Glomerular visceral epithelial cell (primary cell): ENCODE measurements around the gene STIP1.
A peak's percentile ranks its signal among the peaks of the same experiment; 100 is the strongest.

Experiments used
- DNase-seq: peaks from one replicate; pipeline ENCODE4 v3.0.0-alpha.2; 2016; ENCODE audit errors: extremely low spot score

STIP1 gene

DNA sequence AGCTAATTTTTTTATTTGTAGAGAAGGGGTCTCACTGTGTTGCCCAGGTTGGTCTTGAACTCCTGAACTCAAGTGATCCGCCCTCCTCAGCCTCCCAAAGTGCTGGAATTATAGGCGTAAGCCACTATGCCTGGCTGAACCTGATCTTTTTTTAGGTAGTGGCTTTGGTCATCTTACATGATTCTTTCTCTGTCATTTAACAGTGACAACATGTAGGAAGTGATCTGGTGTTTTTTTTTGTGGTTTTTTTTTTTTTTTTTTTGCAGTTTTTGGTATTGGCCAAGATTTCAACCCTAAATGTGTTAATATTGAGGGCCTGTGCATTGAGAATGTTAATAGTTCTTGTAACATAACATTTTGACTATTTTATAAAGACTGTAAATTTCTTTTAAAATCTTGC is 12.5 kb downstream of the STIP1 start:
- DNase-seq, result no peak

- DNase-seq, result no peak
These were observed 15.6 kb downstream of the STIP1 start for GRCh38 chr11:64201543-64201942.

DNA sequence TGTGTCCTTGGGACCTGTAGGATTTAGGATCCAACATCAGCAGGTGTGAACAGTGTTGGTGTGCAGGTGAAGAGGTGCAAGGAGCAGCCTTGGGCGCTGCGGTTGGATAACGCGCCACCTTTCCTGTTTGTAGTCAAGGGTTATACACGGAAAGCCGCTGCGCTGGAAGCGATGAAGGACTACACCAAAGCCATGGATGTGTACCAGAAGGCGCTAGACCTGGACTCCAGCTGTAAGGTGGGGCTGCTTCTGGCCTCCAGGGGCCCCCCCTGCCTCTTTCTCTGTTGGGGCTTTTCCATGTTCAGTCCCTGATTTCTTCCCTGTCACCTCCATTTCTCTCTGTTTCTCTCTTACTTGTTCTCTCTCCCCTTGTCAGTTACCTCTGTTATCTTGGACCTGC is 17.0 kb downstream of the STIP1 start:
- DNase-seq, result no peak

DNA sequence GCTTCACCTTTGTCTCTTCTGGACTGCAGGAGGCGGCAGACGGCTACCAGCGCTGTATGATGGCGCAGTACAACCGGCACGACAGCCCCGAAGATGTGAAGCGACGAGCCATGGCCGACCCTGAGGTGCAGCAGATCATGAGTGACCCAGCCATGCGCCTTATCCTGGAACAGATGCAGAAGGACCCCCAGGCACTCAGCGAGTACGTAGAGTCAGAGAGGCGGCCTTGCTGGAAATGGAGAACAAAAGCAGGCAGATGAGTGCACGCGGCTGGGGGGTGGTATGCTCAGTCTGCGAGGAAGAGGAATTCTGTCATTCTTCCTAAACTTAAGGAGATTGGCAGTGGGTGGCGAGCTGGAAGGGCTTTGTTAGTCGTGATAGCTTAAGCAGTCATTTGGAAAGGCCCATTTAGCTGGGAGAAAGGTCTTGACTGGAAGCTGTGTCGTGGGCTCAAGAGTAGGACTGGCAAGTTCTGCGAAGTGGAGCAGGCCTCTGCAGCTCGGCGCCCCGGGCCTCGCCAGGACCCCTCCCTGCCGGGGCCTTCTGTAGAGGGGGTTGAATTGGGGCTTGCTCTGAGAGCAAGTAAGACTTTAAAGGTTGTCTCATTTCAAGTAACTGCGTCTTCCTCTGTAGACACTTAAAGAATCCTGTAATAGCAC is 17.6 kb downstream of the STIP1 start:
- DNase-seq, result no peak

- DNase-seq, result no peak
These were observed 18.1 kb downstream of the STIP1 start for GRCh38 chr11:64204080-64204440.

GRCh38 chr11:64204464-64204989 is 18.6 kb downstream of the STIP1 start:
- peak; percentile 92 for DNase-seq

DNA sequence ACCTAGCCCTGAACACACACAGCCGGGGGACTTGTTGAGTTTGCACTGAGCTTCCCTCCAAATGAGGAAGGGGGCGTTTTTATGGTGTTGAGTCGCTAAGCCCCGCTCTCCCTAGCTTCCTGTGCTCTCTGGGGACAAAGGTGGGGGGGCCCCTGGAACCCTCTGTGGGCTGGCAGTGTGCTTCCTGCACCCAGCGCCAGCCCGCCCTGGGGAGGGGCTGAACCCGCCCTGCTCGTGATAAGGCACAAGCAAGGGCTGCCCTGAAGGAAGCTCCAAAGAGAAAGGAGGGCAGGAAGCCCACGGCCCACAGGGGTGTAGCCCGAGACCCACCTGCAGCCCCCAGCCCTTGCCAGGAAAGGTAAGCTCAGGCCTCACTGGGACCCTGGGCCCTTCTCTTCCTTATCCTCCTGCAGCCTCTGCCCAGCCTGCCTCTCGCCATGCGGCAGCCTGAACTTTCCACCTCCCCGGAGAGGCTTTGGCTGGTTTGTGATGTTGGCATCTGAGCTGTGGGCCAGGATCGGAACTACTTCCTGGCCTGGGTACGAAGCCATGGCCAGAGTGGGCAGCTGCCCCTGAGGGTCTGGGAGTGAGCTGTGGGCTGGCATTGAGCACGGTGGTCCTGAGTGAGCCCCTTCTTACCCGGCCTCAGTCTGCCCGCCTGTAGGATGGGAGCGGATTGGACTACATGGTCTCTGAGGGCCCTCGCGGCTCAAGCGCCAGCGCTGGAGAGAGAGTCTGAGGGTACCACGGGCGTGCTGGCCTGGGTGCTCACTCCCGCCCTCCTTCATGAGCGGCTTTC is 20.7 kb downstream of the STIP1 start, which contains the start of gene FERMT3:
TSS of gene FERMT3 (plus strand) at position 265 of the 799 bp plus-strand sequence. CDS start 644 bp downstream, outside the sequence.
- no peak for DNase-seq

DNA sequence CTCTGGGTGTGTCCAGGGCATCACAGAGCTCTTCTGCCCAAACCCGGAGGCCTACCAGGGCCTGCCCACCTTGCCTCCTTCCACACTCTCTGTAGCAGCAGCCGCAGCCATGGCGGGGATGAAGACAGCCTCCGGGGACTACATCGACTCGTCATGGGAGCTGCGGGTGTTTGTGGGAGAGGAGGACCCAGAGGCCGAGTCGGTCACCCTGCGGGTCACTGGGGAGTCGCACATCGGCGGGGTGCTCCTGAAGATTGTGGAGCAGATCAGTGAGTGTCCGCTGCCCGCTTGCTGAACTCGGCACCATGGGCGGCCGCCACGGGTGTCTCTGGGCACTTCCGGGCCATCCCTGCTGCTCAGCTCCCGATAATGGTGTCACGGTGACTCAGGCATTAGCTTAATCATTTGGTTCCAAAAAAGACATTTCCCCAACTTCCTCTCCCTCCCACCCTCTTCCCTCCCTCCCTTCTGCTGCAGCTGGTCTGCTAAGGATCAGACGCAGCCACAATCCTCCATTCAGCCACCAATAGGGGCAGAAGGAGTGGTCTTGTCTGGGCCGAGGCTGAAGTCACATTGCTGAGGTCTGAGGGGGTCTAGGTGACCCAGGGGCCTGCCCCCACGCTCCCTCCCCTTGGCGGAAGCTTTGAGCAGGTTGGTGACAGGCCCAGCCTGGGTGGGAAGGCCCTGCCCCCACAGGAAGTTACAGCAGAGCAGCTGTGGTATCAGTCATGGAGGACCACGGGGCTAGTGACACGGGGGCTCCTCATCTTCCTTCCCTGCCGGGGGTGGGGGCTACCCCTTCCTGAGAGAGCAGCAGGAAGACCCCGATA is 21.5 kb downstream of the STIP1 start:
- DNase-seq, result peak; percentile 35

- DNase-seq, result no peak
These were observed 22.3 kb downstream of the STIP1 start for GRCh38 chr11:64208086-64208795.

- no peak for DNase-seq
These were observed 23.0 kb downstream of the STIP1 start for GRCh38 chr11:64208796-64209562.

DNA sequence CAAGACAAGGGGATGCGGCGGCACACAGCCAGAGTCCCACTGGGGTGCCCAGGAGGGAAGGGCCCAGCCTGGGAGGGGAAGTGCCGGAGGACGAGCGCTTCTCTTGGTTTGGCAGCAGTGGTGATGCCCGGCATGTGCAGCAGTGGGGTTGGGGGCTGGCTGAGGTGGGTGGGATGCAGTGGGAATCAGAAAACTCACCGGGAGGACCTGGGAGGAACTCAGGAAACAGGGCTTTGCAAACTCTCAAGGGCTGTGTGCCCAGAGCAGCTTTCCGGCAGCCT is 23.5 kb downstream of the STIP1 start:
- DNase-seq, result no peak

DNA sequence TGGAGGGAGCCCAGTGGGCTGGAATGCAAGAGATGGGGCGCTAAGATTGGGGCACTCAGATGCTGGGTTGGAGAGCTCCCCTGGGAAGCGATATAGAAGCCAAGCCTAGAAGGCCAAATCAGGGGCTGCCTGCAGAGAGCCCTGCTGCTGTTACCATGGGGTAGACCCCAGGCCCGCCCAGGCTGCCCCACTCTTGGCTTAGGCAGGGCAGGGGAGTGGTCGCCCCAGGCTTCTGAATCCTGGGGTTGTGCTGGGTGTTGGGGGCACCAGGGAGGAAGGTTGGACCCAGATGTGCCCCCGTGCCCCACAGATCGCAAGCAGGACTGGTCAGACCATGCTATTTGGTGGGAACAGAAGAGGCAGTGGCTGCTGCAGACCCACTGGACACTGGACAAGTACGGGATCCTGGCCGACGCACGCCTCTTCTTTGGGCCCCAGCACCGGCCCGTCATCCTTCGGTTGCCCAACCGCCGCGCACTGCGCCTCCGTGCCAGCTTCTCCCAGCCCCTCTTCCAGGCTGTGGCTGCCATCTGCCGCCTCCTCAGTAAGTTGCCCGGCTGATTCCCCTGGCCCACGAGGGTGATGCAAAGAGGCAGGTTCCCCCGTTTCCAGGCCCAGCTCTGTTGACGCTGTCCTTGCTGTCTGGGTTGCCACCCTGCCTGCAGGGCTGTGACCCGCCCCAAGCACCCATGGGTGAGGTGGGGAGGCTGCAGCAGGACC is 24.5 kb downstream of the STIP1 start:
- DNase-seq, result no peak

DNA sequence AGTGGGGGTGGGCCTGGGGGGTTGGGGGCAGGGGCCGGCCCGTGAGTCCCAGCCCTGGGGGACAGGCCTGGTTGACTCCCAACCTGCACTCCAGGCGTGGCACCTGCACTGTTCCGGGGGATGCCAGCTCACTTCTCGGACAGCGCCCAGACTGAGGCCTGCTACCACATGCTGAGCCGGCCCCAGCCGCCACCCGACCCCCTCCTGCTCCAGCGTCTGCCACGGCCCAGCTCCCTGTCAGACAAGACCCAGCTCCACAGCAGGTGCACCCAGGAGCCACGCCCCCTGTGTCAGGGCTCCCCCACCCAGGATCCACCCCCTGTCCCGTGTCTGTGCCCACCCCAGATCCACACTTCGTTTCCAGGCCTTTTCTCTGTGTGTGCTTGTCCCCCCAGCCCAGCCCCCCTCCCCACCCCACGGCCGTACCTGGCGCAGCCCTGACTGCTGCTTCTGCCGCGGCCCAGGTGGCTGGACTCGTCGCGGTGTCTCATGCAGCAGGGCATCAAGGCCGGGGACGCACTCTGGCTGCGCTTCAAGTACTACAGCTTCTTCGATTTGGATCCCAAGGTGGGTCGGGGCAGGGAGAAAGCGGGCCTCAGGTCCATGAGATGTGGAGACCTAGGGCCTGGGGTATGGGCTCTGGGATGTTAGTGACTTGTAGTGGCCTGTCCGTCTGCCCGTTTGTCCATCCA is 25.4 kb downstream of the STIP1 start:
- DNase-seq, result no peak

DNA sequence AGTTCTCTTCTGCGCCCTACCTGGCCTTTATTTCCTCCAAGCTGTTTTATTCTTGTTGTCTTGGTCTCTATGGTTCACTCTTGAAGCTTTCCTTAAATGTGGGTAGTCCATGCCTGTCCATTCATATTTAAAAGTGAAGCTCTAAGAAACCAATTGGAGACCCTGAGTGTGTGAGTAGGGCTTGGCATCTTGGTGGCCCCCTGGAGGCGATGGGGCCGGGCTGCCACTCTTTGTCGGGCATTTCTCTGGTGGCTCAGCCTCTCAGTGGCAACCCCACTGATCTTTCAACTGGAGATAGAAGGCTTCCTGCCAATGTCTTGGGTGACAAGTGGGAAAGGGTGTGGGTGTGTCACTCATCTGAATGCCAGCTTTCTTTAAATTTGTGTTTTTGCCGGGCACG is 30.9 kb downstream of the STIP1 start:
- no peak for DNase-seq

DNA sequence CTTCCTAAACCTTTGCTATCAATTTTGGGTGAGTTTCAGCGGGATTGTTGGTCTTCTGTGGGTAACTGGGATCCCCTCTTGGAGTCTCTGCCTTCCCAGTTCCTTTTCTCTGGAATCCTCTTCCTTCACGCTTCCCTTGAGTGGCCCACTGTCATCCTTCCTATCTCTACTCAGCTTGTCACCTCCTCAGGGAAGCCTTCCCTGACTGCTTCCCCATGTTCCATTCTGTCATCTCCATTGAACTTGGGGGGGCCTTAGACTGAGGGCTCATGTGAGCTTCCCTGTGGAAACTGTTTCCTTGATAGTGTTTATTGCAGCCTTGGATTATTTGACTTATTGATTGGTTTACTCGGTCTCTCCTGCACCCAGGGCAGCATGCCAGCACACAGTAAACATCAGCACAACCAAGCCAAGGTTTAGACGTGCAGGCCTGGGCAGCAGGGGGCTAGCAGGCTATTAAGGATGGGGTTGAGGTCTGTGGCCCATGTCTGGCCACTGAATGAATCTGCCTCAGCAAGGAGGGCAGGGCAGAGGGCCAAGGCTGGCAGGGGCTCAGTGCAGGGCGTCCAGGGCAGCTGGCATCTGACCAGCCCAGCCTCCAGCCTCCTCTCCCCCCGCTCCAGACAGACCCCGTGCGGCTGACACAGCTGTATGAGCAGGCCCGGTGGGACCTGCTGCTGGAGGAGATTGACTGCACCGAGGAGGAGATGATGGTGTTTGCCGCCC is 32.8 kb downstream of the STIP1 start:
- no peak for DNase-seq

DNA sequence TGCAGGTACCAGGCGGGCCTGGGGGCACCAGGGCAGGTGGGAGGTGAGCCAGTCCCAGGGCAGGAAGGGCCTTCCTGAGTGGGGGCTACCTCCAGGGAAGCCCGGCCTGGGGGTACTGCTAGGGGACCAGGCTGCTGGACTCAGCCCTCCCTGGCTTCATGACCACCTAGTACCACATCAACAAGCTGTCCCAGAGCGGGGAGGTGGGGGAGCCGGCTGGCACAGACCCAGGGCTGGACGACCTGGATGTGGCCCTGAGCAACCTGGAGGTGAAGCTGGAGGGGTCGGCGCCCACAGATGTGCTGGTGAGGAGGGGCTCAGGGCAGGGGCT is 33.3 kb downstream of the STIP1 start:
- DNase-seq, result no peak

- DNase-seq, result no peak
These were observed 33.8 kb downstream of the STIP1 start for GRCh38 chr11:64219755-64220154.

GRCh38 chr11:64220271-64220670 is 34.3 kb downstream of the STIP1 start:
- no peak for DNase-seq

GRCh38 chr11:64220798-64221197 is 34.8 kb downstream of the STIP1 start:
- no peak for DNase-seq
